Measurements from ENCODE around the gene SOX13.

GRCh38 chr1:204089044-204089751 is 16.3 kb downstream of the SOX13 start:
- no peak for TF ChIP-seq CTCF (IDR thresholded peaks at IDR 0.05)
- peak; percentile 85 for TF ChIP-seq POLR2AphosphoS5 (IDR thresholded peaks at IDR 0.05; ENCODE audit: insufficient read depth in 1 of 2, low read depth in 1 of 2)
- peak in 1 of 2 donors; percentile 10 for TF ChIP-seq POLR2A (IDR thresholded peaks at IDR 0.05)

Data from vagina (tissue), 2 donors.